ENCODE measurements around the gene DDAH1. TPM values are rescaled to one million over a fixed set of nuclear protein-coding genes. Genes with fewer than 3 reads are reported as not detected.

Gene DDAH1
- total RNA-seq, 1 donor from 2014 or later: 33.4 TPM

DNA sequence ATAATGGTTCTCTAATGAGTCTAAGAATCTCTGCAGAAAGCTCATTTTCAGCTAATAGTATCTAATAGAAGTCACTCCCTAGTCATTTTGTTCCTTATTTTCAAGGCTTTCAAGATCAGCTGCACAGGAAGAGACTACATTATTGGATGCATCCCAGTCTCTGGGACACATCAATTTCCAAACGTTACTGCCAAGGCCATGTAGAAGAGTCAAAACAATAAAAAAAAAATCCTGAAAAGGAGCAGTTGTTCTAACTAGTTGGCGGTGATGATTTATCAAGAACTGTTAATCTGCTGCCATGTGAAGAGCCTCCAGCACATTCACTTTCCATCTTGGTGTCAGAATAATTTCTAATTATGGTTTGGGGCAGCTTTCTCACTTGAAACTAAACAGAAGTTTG, 5.7 kb downstream of the DDAH1 start:
- Mint-ChIP-seq H3K4me3 (ENCODE audit: low read depth) (no peak overlapping the region), H3K9me3 (ENCODE audit: low read depth) (no peaks in the 10 kb centered on the region), H3K27ac (no peak overlapping the region), H3K36me3 (ENCODE audit: insufficient read depth) (no peaks in the 10 kb centered on the region), H3K4me1 (ENCODE audit: low read depth) (peaks cover 26% of the 10 kb centered on the region), H3K27me3 (peaks cover 18% of the 10 kb centered on the region)
- DNase-seq (ENCODE audit: low spot score, unreplicated experiment): no peak
- no peak for TF ChIP-seq CTCF (IDR thresholded peaks at IDR 0.05; ENCODE audit: unreplicated experiment)

DNA sequence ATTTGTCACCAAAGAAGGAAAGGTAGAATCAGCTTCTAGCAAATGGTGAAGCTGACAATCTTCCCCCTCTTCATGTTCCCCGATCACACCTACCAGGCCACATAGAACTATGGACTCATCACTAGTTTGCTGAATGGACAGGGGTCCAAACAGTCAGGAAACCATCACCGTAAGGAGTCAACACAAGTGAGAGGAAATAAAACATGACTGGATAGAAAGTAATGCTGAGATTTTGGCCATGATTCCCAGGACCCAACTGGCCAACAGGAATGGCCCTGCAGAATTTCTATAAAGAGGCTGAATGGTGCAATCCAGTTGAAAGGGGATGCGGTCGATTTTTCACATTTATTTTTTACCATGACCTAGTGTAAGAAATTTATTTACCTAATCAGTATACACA, 10.7 kb downstream of the DDAH1 start:
- TF ChIP-seq CTCF (IDR thresholded peaks at IDR 0.05; ENCODE audit: unreplicated experiment): no peak
- no peaks in the 10 kb centered on the region for H3K27me3 Mint-ChIP-seq
- H3K4me3 Mint-ChIP-seq (ENCODE audit: low read depth): no peak overlapping the region
- DNase-seq (ENCODE audit: low spot score, unreplicated experiment): no peak
- H3K4me1 Mint-ChIP-seq (ENCODE audit: low read depth): peaks cover 5% of the 10 kb centered on the region
- no peak overlapping the region for H3K27ac Mint-ChIP-seq
- peaks cover 3% of the 10 kb centered on the region for H3K36me3 Mint-ChIP-seq (ENCODE audit: insufficient read depth)
- peaks cover 3% of the 10 kb centered on the region for H3K9me3 Mint-ChIP-seq (ENCODE audit: low read depth)

DNA sequence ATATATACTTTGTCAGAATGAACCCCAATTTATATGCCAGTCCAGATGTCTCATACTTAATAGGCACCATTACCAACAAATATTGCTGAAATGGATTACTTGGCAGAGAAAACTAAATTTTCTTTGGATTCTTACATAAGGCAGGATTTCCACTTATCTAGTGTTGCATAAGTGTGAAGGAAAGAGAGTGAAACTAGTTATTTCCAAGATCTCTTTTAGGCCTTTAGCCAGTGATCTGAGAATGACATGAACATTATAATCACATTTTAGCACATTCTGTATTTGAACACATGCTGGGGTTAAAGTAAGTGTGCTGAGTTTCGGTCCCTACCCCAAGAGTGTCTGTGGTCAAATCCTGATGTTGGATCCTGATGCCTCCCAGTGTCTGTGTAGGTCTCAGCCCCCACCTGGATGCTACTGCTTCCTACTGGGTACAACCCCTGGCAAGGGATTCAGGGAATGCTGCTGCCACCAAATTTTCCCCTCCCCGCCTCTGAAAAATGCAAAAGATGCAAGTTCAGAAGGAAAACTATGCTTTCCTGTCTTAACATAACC, 11.2 kb downstream of the DDAH1 start:
- DNase-seq (ENCODE audit: low spot score, unreplicated experiment): no peak
- peaks cover 3% of the 10 kb centered on the region for H3K9me3 Mint-ChIP-seq (ENCODE audit: low read depth)
- H3K4me1 Mint-ChIP-seq (ENCODE audit: low read depth): peaks cover 5% of the 10 kb centered on the region
- no peak for TF ChIP-seq CTCF (IDR thresholded peaks at IDR 0.05; ENCODE audit: unreplicated experiment)
- H3K27ac Mint-ChIP-seq: no peak overlapping the region
- H3K27me3 Mint-ChIP-seq: no peaks in the 10 kb centered on the region
- H3K4me3 Mint-ChIP-seq (ENCODE audit: low read depth): no peak overlapping the region
- peaks cover 3% of the 10 kb centered on the region for H3K36me3 Mint-ChIP-seq (ENCODE audit: insufficient read depth)

- Mint-ChIP-seq H3K36me3 (ENCODE audit: insufficient read depth) (peaks cover 3% of the 10 kb centered on the region), H3K27me3 (no peaks in the 10 kb centered on the region), H3K9me3 (ENCODE audit: low read depth) (peaks cover 3% of the 10 kb centered on the region), H3K27ac (no peak overlapping the region), H3K4me3 (ENCODE audit: low read depth) (no peak overlapping the region), H3K4me1 (ENCODE audit: low read depth) (peaks cover 5% of the 10 kb centered on the region)
- TF ChIP-seq CTCF (IDR thresholded peaks at IDR 0.05; ENCODE audit: unreplicated experiment): no peak
- DNase-seq (ENCODE audit: low spot score, unreplicated experiment): no peak
These were observed 12.0 kb downstream of the DDAH1 start for GRCh38 chr1:85452948-85453347.

DNA sequence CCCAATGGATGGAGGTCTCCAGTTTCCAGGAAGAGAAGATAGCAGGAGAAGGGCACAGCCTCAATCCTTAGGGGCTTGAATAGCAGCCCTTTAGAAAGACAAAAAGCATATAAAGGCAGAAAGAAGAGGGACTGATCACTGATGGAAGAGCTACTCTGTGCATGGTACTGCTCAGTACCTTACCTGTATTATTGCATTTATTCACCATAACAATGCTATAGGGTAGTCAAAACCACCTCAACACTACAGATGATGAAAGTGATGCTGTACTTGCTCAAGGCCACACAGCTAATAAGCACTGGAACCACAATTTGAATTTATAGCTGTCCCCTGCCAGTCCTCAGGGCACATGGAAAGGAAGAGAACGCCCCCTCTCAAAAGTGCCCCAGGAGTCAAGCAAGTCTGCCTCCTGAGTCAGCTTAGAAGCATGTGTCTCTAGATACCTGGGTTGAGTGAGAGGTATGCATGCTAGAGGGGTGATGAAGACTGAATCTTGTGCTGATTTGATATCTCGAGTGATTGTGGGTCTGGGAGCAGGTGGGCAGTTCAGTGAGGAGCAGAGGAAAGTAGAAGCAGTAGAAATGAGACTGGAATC, 13.6 kb downstream of the DDAH1 start:
- DNase-seq (ENCODE audit: low spot score, unreplicated experiment): no peak
- no peak for TF ChIP-seq CTCF (IDR thresholded peaks at IDR 0.05; ENCODE audit: unreplicated experiment)
- no peak overlapping the region for H3K4me3 Mint-ChIP-seq (ENCODE audit: low read depth)
- no peak overlapping the region for H3K27ac Mint-ChIP-seq
- peaks cover 3% of the 10 kb centered on the region for H3K9me3 Mint-ChIP-seq (ENCODE audit: low read depth)
- H3K27me3 Mint-ChIP-seq: no peaks in the 10 kb centered on the region
- H3K4me1 Mint-ChIP-seq (ENCODE audit: low read depth): peaks cover 5% of the 10 kb centered on the region
- peaks cover 3% of the 10 kb centered on the region for H3K36me3 Mint-ChIP-seq (ENCODE audit: insufficient read depth)

Measured in progenitor cell of endocrine pancreas (in vitro differentiated cells).